Activated T-helper 1 cell treated with anti-CD3 and anti-CD28 coated beads, Interleukin-2, amount 50 U/mL, for 16 hours (primary cell): ENCODE results near the gene FMNL2.

Source experiments
- DNase-seq, 2 donors: peaks; one replicate each; pipeline ENCODE4 v3.0.0-alpha.2; 2020; ENCODE audit warnings: low read depth in 1 of 2, low spot score in 1 of 2

The FMNL2 gene

GRCh38 chr2:152421521-152422370 is 86.8 kb downstream of the FMNL2 start:
- no peak for DNase-seq

- no peak for DNase-seq
Measured at GRCh38 chr2:152423684-152424083, 88.7 kb downstream of the FMNL2 start.

GRCh38 chr2:152425765-152426727 is 91.1 kb downstream of the FMNL2 start:
- no peak for DNase-seq

- no peak for DNase-seq
Measured at GRCh38 chr2:152426801-152427200, 91.8 kb downstream of the FMNL2 start.

- DNase-seq: no peak
Measured at GRCh38 chr2:152427902-152428301, 92.9 kb downstream of the FMNL2 start.

GRCh38 chr2:152428800-152429582 is 94.0 kb downstream of the FMNL2 start:
- DNase-seq: no peak

- no peak for DNase-seq
Measured at GRCh38 chr2:152430876-152431275, 95.9 kb downstream of the FMNL2 start.

GRCh38 chr2:152431370-152432098 is 96.6 kb downstream of the FMNL2 start:
- DNase-seq: no peak

- no peak for DNase-seq
Measured at GRCh38 chr2:152432206-152432653, 97.3 kb downstream of the FMNL2 start.

- no peak for DNase-seq
Measured at GRCh38 chr2:152432765-152433164, 97.8 kb downstream of the FMNL2 start.

- DNase-seq: no peak
Measured at GRCh38 chr2:152433289-152433688, 98.3 kb downstream of the FMNL2 start.

GRCh38 chr2:152433791-152434190 is 98.8 kb downstream of the FMNL2 start:
- no peak for DNase-seq

GRCh38 chr2:152434395-152435182 is 99.6 kb downstream of the FMNL2 start:
- DNase-seq: no peak

GRCh38 chr2:152436148-152436547 is 101.2 kb downstream of the FMNL2 start:
- DNase-seq: no peak

- no peak for DNase-seq
Measured at GRCh38 chr2:152437276-152438108, 102.5 kb downstream of the FMNL2 start.

GRCh38 chr2:152440049-152440448 is 105.1 kb downstream of the FMNL2 start:
- no peak for DNase-seq

GRCh38 chr2:152440460-152440859 is 105.5 kb downstream of the FMNL2 start:
- no peak for DNase-seq

GRCh38 chr2:152441961-152442360 is 107.0 kb downstream of the FMNL2 start:
- DNase-seq: no peak

- DNase-seq: no peak
Measured at GRCh38 chr2:152443771-152444170, 108.8 kb downstream of the FMNL2 start.
